Panc1 (cell line): ENCODE results near the gene HOMER2.

Source experiments
- POLR2AphosphoS5 ChIP-seq: IDR thresholded peaks from 2 replicates; pipeline ENCODE4 v1.6.1; 2012; ENCODE audit warnings: mild to moderate bottlenecking, low read depth, low read length, moderate library complexity
- TF ChIP-seq, protein P1 (sequence below): fragments of 450-650 bp; IDR thresholded peaks from 2 replicates; pipeline ENCODE4 v1.5.1; 2017; ENCODE audit warnings: mild to moderate bottlenecking
- TF ChIP-seq, protein P2 (sequence below), 2 experiments: IDR thresholded peaks; 2 replicates each; pipeline ENCODE4 v1.6.1; 2011 to 2012; ENCODE audit warnings: low read depth in 2 of 2, control low read depth in 1 of 2, low read length in 1 of 2, mild to moderate bottlenecking in 1 of 2, moderate library complexity in 1 of 2; ENCODE audit not compliant: insufficient read depth in 1 of 2

DNA sequence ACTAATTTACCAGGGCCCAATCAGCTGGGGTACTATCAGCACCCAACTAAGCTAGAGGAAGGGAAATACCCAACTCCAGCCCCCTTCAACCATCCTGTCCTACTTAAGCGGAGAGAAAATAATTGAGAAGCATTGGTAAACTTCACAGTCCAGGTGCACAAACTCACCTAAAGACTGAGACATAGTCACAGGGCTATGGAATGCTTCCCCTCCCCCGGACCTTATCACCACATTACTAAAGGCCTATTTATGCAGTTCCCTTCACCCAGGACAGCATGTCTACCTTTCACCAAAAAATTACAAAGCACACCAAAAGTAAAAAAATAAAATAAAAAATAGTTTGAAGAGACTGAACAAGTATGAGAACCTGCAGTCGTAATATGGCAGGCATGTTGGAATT lies 47.9 kb downstream of the HOMER2 start:
- TF ChIP-seq POLR2AphosphoS5: no peak
- TF ChIP-seq, protein P1, sequence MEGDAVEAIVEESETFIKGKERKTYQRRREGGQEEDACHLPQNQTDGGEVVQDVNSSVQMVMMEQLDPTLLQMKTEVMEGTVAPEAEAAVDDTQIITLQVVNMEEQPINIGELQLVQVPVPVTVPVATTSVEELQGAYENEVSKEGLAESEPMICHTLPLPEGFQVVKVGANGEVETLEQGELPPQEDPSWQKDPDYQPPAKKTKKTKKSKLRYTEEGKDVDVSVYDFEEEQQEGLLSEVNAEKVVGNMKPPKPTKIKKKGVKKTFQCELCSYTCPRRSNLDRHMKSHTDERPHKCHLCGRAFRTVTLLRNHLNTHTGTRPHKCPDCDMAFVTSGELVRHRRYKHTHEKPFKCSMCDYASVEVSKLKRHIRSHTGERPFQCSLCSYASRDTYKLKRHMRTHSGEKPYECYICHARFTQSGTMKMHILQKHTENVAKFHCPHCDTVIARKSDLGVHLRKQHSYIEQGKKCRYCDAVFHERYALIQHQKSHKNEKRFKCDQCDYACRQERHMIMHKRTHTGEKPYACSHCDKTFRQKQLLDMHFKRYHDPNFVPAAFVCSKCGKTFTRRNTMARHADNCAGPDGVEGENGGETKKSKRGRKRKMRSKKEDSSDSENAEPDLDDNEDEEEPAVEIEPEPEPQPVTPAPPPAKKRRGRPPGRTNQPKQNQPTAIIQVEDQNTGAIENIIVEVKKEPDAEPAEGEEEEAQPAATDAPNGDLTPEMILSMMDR: no peak
- TF ChIP-seq, protein P2, sequence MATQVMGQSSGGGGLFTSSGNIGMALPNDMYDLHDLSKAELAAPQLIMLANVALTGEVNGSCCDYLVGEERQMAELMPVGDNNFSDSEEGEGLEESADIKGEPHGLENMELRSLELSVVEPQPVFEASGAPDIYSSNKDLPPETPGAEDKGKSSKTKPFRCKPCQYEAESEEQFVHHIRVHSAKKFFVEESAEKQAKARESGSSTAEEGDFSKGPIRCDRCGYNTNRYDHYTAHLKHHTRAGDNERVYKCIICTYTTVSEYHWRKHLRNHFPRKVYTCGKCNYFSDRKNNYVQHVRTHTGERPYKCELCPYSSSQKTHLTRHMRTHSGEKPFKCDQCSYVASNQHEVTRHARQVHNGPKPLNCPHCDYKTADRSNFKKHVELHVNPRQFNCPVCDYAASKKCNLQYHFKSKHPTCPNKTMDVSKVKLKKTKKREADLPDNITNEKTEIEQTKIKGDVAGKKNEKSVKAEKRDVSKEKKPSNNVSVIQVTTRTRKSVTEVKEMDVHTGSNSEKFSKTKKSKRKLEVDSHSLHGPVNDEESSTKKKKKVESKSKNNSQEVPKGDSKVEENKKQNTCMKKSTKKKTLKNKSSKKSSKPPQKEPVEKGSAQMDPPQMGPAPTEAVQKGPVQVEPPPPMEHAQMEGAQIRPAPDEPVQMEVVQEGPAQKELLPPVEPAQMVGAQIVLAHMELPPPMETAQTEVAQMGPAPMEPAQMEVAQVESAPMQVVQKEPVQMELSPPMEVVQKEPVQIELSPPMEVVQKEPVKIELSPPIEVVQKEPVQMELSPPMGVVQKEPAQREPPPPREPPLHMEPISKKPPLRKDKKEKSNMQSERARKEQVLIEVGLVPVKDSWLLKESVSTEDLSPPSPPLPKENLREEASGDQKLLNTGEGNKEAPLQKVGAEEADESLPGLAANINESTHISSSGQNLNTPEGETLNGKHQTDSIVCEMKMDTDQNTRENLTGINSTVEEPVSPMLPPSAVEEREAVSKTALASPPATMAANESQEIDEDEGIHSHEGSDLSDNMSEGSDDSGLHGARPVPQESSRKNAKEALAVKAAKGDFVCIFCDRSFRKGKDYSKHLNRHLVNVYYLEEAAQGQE (IDR thresholded peaks at IDR 0.05; ENCODE audit: insufficient read depth in 1 of 2, low read depth in 2 of 2, low read length in 1 of 2): no peak
